NOMO-1 (cell line): ENCODE measurements around the gene EGFR.
"Not testable (repeated sequence)": the region's sequence is repeated elsewhere in the genome, so short reads cannot be mapped to it uniquely, and the experiment has no call there.

Source experiments
- DNase-seq, 2 experiments: peaks; one replicate each; lab custom pipeline; 2025; ENCODE audit not compliant: unreplicated experiment in 2 of 2; lab: John Stamatoyannopoulos, UW

EGFR gene

DNA sequence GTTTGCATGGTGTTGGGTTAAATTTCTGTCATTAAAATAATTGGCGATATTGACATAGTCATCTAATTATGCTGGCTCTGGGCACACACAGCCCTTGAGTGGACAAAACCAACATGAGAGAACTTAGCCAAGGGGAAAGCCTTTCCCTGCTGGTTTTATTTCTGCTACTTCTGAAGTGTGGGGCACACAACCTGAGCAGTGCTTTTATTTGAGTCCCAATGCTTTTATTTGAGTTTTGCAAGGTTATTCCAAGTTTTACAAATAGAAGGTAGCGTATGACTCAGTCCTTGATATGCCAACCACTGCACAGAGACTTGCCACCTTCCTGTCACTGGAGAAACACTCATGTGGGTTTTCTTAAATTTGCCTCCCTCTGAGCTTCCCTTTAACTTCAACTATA is 145.7 kb downstream of the EGFR start:
- no peak for DNase-seq

GRCh38 chr7:55165176-55165861 is 146.5 kb downstream of the EGFR start:
- DNase-seq, result no peak

DNA sequence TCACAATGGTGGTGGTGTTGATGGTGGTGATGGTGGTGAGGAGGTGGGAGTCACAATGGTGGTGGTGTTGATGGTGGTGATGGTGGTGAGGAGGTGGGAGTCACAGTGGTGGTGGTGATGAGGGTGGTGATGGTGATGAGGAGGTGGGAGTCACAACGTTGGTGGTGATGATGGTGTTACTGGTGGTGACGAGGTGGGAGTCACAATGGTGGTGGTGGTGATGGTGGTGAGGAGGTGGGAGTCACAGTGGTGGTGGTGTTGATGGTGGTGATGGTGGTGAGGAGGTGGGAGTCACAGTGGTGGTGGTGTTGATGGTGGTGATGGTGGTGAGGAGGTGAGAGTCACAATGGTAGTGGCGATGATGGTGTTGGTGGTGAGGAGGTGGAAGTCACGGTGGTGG is 148.5 kb downstream of the EGFR start:
- DNase-seq, result not testable (repeated sequence)

DNA sequence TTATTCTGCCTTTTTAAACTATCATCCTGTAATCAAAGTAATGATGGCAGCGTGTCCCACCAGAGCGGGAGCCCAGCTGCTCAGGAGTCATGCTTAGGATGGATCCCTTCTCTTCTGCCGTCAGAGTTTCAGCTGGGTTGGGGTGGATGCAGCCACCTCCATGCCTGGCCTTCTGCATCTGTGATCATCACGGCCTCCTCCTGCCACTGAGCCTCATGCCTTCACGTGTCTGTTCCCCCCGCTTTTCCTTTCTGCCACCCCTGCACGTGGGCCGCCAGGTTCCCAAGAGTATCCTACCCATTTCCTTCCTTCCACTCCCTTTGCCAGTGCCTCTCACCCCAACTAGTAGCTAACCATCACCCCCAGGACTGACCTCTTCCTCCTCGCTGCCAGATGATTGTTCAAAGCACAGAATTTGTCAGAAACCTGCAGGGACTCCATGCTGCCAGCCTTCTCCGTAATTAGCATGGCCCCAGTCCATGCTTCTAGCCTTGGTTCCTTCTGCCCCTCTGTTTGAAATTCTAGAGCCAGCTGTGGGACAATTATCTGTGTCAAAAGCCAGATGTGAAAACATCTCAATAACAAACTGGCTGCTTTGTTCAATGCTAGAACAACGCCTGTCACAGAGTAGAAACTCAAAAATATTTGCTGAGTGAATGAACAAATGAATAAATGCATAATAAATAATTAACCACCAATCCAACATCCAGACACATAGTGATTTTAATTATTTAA is 151.7 kb downstream of the EGFR start:
- DNase-seq, result no peak

GRCh38 chr7:55171157-55171556 is 152.3 kb downstream of the EGFR start:
- no peak for DNase-seq

DNA sequence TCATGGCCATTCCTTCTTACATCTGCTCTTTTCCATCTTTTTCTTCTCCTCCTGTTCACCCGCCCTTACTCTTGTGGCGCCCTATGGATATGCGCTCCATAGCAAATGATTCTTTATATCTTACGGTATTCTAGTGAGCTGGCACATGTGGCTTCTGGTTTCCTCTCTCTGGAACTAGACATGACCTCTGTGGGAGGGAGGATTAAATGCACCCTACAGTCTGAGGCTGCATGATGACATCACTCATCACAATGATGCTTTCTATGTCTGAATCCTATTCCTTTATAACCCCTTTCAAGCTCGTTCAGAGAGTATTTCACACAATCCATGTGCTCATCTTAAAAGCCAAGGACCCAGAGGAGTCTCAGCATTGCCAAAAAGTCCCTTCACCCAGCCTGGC is 153.3 kb downstream of the EGFR start:
- no peak for DNase-seq

- DNase-seq, result no peak
Observed at GRCh38 chr7:55172881-55173609, 154.2 kb downstream of the EGFR start.

DNA sequence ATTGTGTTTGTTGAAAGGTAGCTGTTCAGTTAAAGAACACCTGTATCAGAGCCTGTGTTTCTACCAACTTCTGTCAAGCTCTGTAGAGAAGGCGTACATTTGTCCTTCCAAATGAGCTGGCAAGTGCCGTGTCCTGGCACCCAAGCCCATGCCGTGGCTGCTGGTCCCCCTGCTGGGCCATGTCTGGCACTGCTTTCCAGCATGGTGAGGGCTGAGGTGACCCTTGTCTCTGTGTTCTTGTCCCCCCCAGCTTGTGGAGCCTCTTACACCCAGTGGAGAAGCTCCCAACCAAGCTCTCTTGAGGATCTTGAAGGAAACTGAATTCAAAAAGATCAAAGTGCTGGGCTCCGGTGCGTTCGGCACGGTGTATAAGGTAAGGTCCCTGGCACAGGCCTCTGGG is 154.9 kb downstream of the EGFR start:
- no peak for DNase-seq

DNA sequence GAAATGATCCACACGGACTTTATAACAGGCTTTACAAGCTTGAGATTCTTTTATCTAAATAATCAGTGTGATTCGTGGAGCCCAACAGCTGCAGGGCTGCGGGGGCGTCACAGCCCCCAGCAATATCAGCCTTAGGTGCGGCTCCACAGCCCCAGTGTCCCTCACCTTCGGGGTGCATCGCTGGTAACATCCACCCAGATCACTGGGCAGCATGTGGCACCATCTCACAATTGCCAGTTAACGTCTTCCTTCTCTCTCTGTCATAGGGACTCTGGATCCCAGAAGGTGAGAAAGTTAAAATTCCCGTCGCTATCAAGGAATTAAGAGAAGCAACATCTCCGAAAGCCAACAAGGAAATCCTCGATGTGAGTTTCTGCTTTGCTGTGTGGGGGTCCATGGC is 155.6 kb downstream of the EGFR start:
- DNase-seq, result no peak

DNA sequence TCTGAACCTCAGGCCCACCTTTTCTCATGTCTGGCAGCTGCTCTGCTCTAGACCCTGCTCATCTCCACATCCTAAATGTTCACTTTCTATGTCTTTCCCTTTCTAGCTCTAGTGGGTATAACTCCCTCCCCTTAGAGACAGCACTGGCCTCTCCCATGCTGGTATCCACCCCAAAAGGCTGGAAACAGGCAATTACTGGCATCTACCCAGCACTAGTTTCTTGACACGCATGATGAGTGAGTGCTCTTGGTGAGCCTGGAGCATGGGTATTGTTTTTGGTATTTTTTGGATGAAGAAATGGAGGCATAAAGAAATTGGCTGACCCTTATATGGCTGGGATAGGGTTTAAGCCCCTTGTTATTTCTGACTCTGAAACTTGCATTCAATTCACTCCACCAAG is 156.0 kb downstream of the EGFR start:
- DNase-seq, result no peak

GRCh38 chr7:55177068-55177530 is 158.3 kb downstream of the EGFR start:
- DNase-seq, result no peak

DNA sequence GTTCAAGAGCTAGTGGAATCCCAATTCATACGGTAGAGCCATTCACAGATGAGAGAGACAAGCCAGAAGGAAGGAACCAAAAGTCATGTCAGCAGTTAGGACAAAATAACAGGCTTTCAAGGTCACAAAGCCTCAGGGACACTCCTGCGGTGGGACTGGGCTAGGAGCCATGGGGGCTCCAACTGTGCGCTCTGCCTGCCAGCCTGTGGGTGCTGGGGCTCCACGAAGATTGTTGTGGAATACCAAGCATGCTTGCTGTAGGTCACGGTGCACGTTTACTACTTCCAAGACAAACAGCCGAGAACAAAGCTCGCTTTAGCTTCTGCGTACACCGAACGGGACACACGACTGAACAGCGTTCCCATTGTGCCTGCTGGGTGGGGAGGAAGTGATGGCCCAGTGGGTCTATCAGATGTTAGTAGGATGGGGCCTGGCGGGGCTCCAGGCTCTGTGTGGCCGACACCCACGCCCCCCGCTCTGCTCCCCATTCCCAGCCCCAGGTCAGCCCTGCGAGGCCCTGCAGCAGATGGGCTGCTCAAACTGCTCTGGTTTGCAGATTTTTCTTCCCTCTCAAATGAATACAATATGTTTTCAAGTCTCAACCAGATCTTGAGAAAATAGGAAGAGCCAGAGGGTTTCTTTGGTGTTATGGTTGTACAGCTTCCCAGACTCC is 158.9 kb downstream of the EGFR start:
- no peak for DNase-seq

GRCh38 chr7:55178292-55178862 is 159.6 kb downstream of the EGFR start:
- no peak for DNase-seq

DNA sequence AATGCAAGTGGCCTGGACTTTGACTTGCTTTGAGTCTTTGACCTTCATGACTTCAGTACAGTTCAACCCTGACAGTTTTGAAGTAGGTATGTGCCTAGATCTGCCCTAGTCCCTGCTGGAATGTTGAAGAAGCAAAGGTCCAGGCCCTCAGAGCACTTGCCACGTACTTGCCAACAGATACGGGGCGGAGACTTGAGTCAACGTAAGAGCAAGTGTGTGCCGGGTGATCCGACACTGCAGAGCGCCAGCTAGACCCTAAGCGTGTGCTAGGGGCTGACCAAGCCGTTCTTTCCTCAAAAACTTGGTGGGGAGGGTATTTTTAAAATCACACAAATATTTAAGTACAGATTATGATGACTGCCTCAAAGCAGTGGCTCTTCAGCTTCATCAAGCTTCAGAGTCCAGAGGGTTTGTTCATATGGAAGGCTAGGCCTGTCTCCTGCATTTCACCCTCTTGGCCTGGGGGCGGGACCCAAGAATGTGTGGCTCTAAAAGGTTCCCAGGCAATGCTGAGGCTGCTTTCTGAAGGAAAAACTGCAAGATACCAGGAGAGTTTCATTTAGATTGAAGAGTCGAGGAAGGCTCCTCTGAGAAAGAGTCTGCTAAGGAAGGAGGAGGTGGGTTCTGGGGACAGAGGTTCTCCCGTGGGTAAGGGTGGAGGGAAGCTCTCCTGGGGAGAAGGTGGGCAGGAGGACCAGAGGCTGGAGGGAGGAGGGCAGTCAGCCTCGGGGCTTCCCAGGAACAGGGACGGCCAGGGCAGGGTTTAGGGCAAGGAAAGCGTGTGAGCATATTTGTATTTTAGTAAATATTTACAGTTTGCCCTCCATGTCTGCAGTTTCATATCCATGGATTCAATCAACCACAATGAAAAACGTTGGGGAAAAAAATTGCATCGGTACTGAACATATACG is 160.3 kb downstream of the EGFR start:
- no peak for DNase-seq

- no peak for DNase-seq
Observed at GRCh38 chr7:55179931-55180682, 161.3 kb downstream of the EGFR start.

DNA sequence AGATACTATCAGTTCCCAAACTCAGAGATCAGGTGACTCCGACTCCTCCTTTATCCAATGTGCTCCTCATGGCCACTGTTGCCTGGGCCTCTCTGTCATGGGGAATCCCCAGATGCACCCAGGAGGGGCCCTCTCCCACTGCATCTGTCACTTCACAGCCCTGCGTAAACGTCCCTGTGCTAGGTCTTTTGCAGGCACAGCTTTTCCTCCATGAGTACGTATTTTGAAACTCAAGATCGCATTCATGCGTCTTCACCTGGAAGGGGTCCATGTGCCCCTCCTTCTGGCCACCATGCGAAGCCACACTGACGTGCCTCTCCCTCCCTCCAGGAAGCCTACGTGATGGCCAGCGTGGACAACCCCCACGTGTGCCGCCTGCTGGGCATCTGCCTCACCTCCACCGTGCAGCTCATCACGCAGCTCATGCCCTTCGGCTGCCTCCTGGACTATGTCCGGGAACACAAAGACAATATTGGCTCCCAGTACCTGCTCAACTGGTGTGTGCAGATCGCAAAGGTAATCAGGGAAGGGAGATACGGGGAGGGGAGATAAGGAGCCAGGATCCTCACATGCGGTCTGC is 162.2 kb downstream of the EGFR start:
- DNase-seq, result no peak

DNA sequence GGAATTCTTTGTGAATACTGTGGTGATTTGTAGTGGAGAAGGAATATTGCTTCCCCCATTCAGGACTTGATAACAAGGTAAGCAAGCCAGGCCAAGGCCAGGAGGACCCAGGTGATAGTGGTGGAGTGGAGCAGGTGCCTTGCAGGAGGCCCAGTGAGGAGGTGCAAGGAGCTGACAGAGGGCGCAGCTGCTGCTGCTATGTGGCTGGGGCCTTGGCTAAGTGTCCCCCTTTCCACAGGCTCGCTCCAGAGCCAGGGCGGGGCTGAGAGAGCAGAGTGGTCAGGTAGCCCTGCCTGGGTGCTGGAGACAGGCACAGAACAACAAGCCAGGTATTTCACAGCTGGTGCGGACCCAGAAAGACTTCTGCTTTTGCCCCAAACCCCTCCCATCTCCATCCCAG is 162.9 kb downstream of the EGFR start:
- DNase-seq, result no peak

GRCh38 chr7:55183897-55184296 is 165.1 kb downstream of the EGFR start:
- DNase-seq, result no peak

DNA sequence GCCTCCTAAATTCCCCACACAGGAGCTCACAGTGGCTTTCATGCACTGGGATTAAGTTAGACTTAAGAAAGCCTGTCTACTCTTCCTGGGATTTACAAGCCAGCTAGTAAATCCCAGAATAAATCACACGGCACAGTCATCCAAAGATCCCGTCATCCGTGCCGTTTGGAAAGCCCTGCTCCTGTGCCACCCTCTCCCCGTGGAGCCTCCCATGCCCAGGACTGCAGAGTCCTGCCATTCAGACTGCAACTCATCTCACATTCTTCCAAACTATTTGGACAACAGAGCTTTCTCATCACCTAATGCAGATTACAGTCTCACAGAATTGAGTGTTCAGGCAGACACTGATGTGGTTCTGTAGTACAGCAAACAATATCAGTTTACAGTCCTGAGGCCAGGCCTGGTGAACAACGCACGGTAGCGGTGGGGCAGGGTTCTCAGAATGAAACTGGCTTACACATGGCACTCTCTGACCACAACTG is 166.5 kb downstream of the EGFR start:
- DNase-seq, result no peak
